Measurements from ENCODE around the gene ITIH6.

- no peak for TF ChIP-seq SIN3A (IDR thresholded peaks at IDR 0.05; ENCODE audit: borderline replicate concordance, insufficient read depth, low read length)
- TF ChIP-seq TAF1 (IDR thresholded peaks at IDR 0.05; ENCODE audit: borderline replicate concordance, insufficient read depth, low read length) = no peak
- TF ChIP-seq POLR2AphosphoS5 (IDR thresholded peaks at IDR 0.05; ENCODE audit: low read depth, low read length) = no peak
These were observed 27.8 kb upstream of the ITIH6 start for GRCh38 chrX:54825716-54826438.
